Keratinocyte (primary cell): ENCODE measurements around the gene COL20A1. TPM values are rescaled to one million over a fixed set of nuclear protein-coding genes. Genes with fewer than 3 reads are reported as not detected.

Experiments used
- DNase-seq: peaks from one replicate; pipeline ENCODE4 v3.0.0-alpha.2; 2011; ENCODE audit warnings: low read depth, missing footprints, low spot score
- FAIRE-seq: peaks from 2 replicates; lab custom pipeline; 2011; peaks lifted over from hg19 to GRCh38; lab: Jason Lieb, UNC
- H2AFZ ChIP-seq: 2 replicates; pipeline ENCODE4 v1.6.0; 2012; ENCODE audit warnings: low read length, control low read depth, inconsistent platforms; ENCODE audit not compliant: control insufficient read depth
- H3K27ac ChIP-seq: 2 replicates; pipeline ENCODE4 v1.5.1; 2011; ENCODE audit warnings: low read length; ENCODE audit not compliant: control insufficient read depth, insufficient read depth
- H3K27me3 ChIP-seq: 3 replicates; pipeline ENCODE4 v1.6.0; 2011; ENCODE audit warnings: low read length; ENCODE audit not compliant: control insufficient read depth, insufficient read depth; ENCODE audit errors: extremely low read depth
- H3K36me3 ChIP-seq, 2 experiments: 2 replicates in 1 of 2; 3 replicates in 1 of 2; pipeline ENCODE4 v1.5.1; 2011; ENCODE audit warnings: low read length in 2 of 2, mild to moderate bottlenecking in 1 of 2; ENCODE audit not compliant: control insufficient read depth in 2 of 2, insufficient read depth in 2 of 2; ENCODE audit errors: extremely low read depth in 1 of 2
- H3K4me1 ChIP-seq: 3 replicates; pipeline ENCODE4 v1.5.1; 2011; ENCODE audit warnings: low read length; ENCODE audit not compliant: control insufficient read depth, insufficient read depth; ENCODE audit errors: extremely low read depth
- H3K4me2 ChIP-seq: 3 replicates; pipeline ENCODE4 v1.6.0; 2011; ENCODE audit warnings: low read depth, low read length; ENCODE audit not compliant: control insufficient read depth, insufficient read depth; ENCODE audit errors: extremely low read depth
- H3K4me3 ChIP-seq, 3 experiments: fragments of 200-600 bp in 1 of 3; sonication (generic) in 1 of 3; 2 replicates in 2 of 3; 3 replicates in 1 of 3; pipeline ENCODE4 v1.5.1; 2011 to 2016; ENCODE audit warnings: low read length in 3 of 3, mild to moderate bottlenecking in 3 of 3, control low read depth in 2 of 3, inconsistent platforms in 1 of 3, low read depth in 1 of 3, mixed read lengths in 1 of 3, mixed run types in 1 of 3, moderate library complexity in 1 of 3; ENCODE audit not compliant: control insufficient read depth in 2 of 3, insufficient read depth in 2 of 3; ENCODE audit errors: extremely low read depth in 1 of 3
- H3K79me2 ChIP-seq: 2 replicates; pipeline ENCODE4 v1.6.0; 2012; ENCODE audit warnings: low read length; ENCODE audit not compliant: control insufficient read depth, insufficient read depth
- H3K9ac ChIP-seq: 3 replicates; pipeline ENCODE4 v1.6.0; 2011; ENCODE audit warnings: low read length; ENCODE audit not compliant: control insufficient read depth, insufficient read depth; ENCODE audit errors: extremely low read depth
- H3K9me1 ChIP-seq: 3 replicates; pipeline ENCODE4 v1.6.0; 2011; ENCODE audit warnings: low read length; ENCODE audit not compliant: control insufficient read depth, insufficient read depth; ENCODE audit errors: extremely low read depth
- H3K9me3 ChIP-seq: 2 replicates; pipeline ENCODE4 v1.5.1; 2012; ENCODE audit warnings: low read depth, low read length; ENCODE audit not compliant: control insufficient read depth
- H4K20me1 ChIP-seq: 3 replicates; pipeline ENCODE4 v1.6.0; 2011; ENCODE audit warnings: low read length; ENCODE audit not compliant: control insufficient read depth, insufficient read depth; ENCODE audit errors: extremely low read depth
- CTCF ChIP-seq, 3 experiments: IDR thresholded peaks in 1 of 3; conservative IDR thresholded peaks in 1 of 3; optimal IDR thresholded peaks in 1 of 3; 2 replicates in 2 of 3; 3 replicates in 1 of 3; pipeline versions ENCODE3 to v1.5.1; 2011; ENCODE audit warnings: low read length in 3 of 3, mild to moderate bottlenecking in 3 of 3, moderate library complexity in 2 of 3, control low read depth in 1 of 3, inconsistent platforms in 1 of 3; ENCODE audit not compliant: insufficient read depth in 2 of 3; ENCODE audit errors: extremely low read depth in 1 of 3
- EZH2 ChIP-seq: IDR thresholded peaks from one replicate; pipeline ENCODE4 v1.6.1; 2012; ENCODE audit warnings: inconsistent platforms, mild to moderate bottlenecking, low read length, moderate library complexity
- dilution Hi-C: fragments of 300-500 bp; cut with MboI; formaldehyde crosslinking; loops from one replicate; pipeline ENCODE4 v1.7.0; 2020; ENCODE audit warnings: low sequenced_read_pairs; ENCODE audit not compliant: extremely low pct_ligation_motif_present
- polyA plus RNA-seq, 5 experiments: library from polyadenylated mRNA; depleted of rRNA in 3 of 5; stranded (reverse) in 3 of 5; stranded (forward) in 1 of 5; unstranded in 1 of 5; fragments of >200 nt; gene quantifications; 1 replicate in 1 of 5; 2 replicates in 3 of 5; 3 replicates in 1 of 5; pipeline versions ENCODE4 v1.2.1 to v1.2.3, GENCODE V29; 2011 to 2012; ENCODE audit warnings: missing spikeins in 2 of 5, low read depth in 1 of 5, low replicate concordance in 1 of 5

The COL20A1 gene
- polyA plus RNA-seq, 1 donor (not counting 4 experiments of a cell fraction or from before 2014, with no cell fraction given), result not detected

DNA sequence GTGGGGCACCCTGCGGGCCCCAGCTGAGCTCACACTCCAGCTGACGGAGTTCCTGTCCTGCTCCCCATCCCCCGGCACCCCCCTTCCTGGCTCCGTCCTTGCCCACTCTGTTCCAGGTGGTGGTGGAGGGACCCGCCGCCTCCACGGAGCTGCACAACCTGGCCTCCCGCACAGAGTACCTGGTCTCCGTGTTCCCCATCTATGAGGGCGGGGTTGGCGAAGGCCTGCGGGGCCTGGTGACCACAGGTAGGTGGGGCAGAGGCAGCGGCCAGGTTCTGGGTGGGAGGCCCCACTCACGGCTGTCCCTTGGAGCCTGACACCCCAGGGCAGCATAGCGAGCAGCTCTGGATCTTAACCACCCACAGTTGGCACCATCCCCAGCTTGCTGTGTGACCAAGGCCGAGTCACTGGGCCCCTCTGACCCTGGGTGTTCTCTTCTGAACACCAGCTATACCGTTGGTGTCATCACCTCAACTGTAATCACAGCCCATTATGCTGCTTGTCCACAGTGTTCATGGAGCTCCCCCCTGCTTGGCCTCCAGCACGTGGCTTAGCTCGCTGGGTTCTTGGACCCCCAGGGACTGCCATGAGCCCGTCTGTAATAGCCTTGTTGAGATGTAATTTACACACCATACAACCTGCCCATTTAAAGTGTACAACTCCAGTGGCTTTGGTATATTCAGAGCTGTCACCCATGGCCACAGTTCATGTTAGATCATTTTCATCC, 17.4 kb downstream of the COL20A1 start:
- H3K4me1 ChIP-seq, result no peaks in the 10 kb centered on the region
- no peak for FAIRE-seq
- TF ChIP-seq CTCF (optimal IDR thresholded peaks at IDR 0.05 in 1 of 3, IDR thresholded peaks at IDR 0.05 in 1 of 3, conservative IDR thresholded peaks at IDR 0.05 in 1 of 3; ENCODE audit: extremely low read depth in 1 of 3, insufficient read depth in 2 of 3, low read length in 3 of 3), result no peak
- TF ChIP-seq EZH2, result no peak
- H2AFZ ChIP-seq, result no peak overlapping the region
- no peak overlapping the region for H3K9ac ChIP-seq
- peaks cover 13% of the 10 kb centered on the region for H3K27me3 ChIP-seq
- dilution Hi-C loops, result no loop called here
- no peak overlapping the region for H3K4me3 ChIP-seq
- no peaks in the 10 kb centered on the region for H3K79me2 ChIP-seq
- H3K9me3 ChIP-seq, result no peaks in the 10 kb centered on the region
- no peaks in the 10 kb centered on the region for H4K20me1 ChIP-seq
- no peak overlapping the region for H3K4me2 ChIP-seq
- H3K27ac ChIP-seq, result no peak overlapping the region
- no peaks in the 10 kb centered on the region for H3K9me1 ChIP-seq
- no peak for DNase-seq
- H3K36me3 ChIP-seq, result no peaks in the 10 kb centered on the region

DNA sequence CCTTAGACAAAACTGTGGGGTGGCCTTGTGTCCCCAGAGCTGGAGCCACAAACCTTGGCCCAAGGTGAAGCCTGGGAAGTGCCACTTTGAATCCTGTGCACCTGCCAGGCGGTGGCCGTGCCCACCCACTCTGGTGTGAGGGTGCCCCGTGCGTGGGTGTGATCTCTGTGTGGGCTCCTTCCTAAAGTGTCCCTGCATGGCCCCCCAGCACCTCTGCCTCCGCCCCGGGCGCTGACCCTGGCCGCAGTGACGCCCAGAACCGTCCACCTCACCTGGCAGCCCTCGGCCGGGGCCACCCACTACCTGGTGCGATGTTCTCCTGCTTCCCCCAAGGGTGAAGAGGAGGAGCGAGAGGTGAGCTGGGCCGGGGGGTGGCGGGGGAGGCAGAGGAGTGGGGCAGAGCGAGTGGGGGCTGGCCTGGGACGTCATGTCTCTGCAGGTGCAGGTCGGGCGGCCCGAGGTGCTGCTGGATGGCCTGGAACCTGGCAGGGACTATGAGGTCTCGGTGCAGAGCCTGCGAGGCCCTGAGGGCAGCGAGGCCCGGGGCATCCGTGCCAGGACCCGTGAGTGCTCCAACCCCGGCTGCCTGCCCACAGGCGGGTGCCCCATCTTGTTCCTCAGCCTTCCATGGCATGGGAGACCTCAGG, 18.3 kb downstream of the COL20A1 start:
- no peaks in the 10 kb centered on the region for H4K20me1 ChIP-seq
- no peak overlapping the region for H3K27ac ChIP-seq
- H3K36me3 ChIP-seq, result no peaks in the 10 kb centered on the region
- H3K9me3 ChIP-seq, result no peaks in the 10 kb centered on the region
- no peak overlapping the region for H2AFZ ChIP-seq
- H3K4me2 ChIP-seq, result no peak overlapping the region
- H3K4me3 ChIP-seq, result no peak overlapping the region
- no peak for TF ChIP-seq EZH2
- no peak for TF ChIP-seq CTCF (optimal IDR thresholded peaks at IDR 0.05 in 1 of 3, IDR thresholded peaks at IDR 0.05 in 1 of 3, conservative IDR thresholded peaks at IDR 0.05 in 1 of 3; ENCODE audit: extremely low read depth in 1 of 3, insufficient read depth in 2 of 3, low read length in 3 of 3)
- dilution Hi-C loops, result no loop called here
- DNase-seq (no peak), FAIRE-seq (no peak)
- H3K79me2 ChIP-seq, result no peaks in the 10 kb centered on the region
- H3K27me3 ChIP-seq, result peaks cover 13% of the 10 kb centered on the region
- H3K9ac ChIP-seq, result no peak overlapping the region
- H3K9me1 ChIP-seq, result no peaks in the 10 kb centered on the region
- no peaks in the 10 kb centered on the region for H3K4me1 ChIP-seq
